ES-I3 (cell line): Measurements from ENCODE around the gene RRAD.
A peak's percentile ranks its signal among the peaks of the same experiment; 100 is the strongest.
"Not testable (repeated sequence)": the region's sequence is repeated elsewhere in the genome, so short reads cannot be mapped to it uniquely, and the experiment has no call there.

Experiments
- H3K36me3 ChIP-seq: 2 replicates; pipeline ENCODE4 v1.6.1; 2013; ENCODE audit warnings: mild to moderate bottlenecking, low read length, control low read depth, moderate library complexity; ENCODE audit not compliant: insufficient read depth
- H3K4me1 ChIP-seq: 2 replicates; pipeline ENCODE4 v1.6.1; 2013; ENCODE audit warnings: mild to moderate bottlenecking, control low read depth, low read length; ENCODE audit not compliant: insufficient read depth
- H3K9ac ChIP-seq: 2 replicates; pipeline ENCODE4 v1.6.1; 2013; ENCODE audit warnings: low read depth, mild to moderate bottlenecking, low read length, moderate library complexity
- H3K9me3 ChIP-seq: 2 replicates; pipeline ENCODE4 v1.6.1; 2013; ENCODE audit warnings: mild to moderate bottlenecking, low read length, moderate library complexity; ENCODE audit not compliant: control insufficient read depth, insufficient read depth

Gene RRAD

GRCh38 chr16:66925322-66925840 is at the start of gene RRAD:
Gene RRAD (minus strand): TSS chr16:66925535. CDS start chr16:66925179, 356 bp downstream.
- Histone ChIP-seq H3K9ac (peak within 1 kb of the TSS; percentile 60; the same call in 1 of the 2 replicates), H3K9me3 (no peaks in the 10 kb centered on the region), H3K36me3 (no peaks in the 10 kb centered on the region), H3K4me1 (peaks cover 13% of the 10 kb centered on the region; the same call in 1 of the 2 replicates)

- H3K36me3 ChIP-seq, H3K9me3 ChIP-seq, H3K4me1 ChIP-seq, H3K9ac ChIP-seq: not testable (repeated sequence)
Observed at GRCh38 chr16:66974932-66975246, 49.6 kb upstream of the RRAD start.

DNA sequence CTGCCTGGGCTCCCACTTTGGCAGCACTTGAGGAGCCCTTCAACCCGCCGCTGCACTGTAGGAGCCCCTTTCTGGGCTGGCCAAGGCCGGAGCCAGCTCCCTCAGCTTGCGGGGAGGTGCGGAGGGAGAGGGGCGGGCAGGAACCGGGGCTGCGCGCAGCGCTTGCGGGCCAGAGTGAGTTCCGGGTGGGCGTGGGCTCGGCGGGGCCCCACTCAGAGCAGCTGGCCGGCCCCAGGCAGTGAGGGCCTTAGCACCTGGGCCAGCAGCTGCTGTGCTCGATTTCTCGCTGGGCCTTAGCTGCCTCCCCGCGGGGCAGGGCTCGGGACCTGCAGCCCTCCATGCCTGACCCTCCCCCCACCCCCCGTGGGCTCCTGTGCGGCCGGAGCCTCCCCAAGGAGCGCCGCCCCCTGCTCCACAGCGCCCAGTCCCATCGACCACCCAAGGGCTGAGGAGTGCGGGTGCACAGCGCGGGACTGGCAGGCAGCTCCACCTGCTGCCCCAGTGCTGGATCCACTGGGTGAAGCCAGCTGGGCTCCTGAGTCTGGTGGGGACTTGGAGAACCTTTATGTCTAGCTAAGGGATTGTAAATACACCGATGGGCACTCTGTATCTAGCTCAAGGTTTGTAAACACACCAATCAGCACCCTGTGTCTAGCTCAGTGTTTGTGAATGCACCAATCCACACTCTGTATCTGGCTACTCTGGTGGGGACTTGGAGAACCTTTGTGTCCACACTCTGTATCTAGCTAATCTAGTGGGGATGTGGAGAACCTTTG is 49.0 kb upstream of the RRAD start:
- not testable (repeated sequence) for H3K9me3 ChIP-seq, H3K4me1 ChIP-seq, H3K36me3 ChIP-seq, H3K9ac ChIP-seq

- no peaks in the 10 kb centered on the region for H3K4me1 ChIP-seq
- H3K9ac ChIP-seq: no peak overlapping the region
- no peaks in the 10 kb centered on the region for H3K9me3 ChIP-seq
- H3K36me3 ChIP-seq: no peaks in the 10 kb centered on the region
Observed at GRCh38 chr16:66973716-66974115, 48.4 kb upstream of the RRAD start.

DNA sequence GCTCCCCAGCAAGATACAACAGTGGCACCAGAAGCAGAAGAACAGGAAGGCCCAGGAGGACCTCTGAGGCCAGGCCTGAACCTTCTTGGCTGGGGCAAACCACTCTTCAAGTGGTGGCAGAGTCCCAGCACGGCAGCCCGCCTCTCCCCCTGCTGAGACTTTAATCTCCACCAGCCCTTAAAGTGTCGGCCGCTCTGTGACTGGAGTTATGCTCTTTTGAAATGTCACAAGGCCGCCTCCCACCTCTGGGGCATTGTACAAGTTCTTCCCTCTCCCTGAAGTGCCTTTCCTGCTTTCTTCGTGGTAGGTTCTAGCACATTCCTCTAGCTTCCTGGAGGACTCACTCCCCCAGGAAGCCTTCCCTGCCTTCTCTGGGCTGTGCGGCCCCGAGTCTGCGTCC is 47.6 kb upstream of the RRAD start:
- Histone ChIP-seq H3K4me1 (no peaks in the 10 kb centered on the region), H3K9me3 (no peaks in the 10 kb centered on the region), H3K36me3 (no peaks in the 10 kb centered on the region), H3K9ac (no peak overlapping the region)

GRCh38 chr16:66970775-66971720 is 45.7 kb upstream of the RRAD start:
- Histone ChIP-seq H3K36me3 (no peaks in the 10 kb centered on the region), H3K4me1 (no peaks in the 10 kb centered on the region), H3K9ac (no peak overlapping the region), H3K9me3 (no peaks in the 10 kb centered on the region)

DNA sequence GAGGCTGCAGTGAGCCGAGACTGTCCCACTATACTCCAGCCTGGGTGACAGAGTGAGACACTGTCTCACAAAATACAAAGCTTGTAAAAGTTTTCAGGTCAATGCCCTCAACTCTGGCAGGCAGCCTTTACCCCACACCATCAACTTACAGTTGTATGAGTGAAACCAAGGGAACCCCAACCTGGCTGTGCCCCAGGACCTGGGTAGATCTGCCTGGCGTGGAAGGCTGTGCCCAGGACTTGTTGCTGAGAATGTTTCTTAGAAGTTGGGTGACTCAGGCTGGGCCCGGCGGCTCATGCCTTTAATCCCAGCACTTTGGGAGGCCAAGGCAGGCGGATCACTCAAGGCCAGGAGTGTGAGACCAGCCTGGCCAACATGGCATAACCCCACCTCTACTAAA is 43.5 kb upstream of the RRAD start:
- H3K9me3 ChIP-seq: no peaks in the 10 kb centered on the region
- no peaks in the 10 kb centered on the region for H3K36me3 ChIP-seq
- H3K4me1 ChIP-seq: no peaks in the 10 kb centered on the region
- H3K9ac ChIP-seq: no peak overlapping the region

- Histone ChIP-seq H3K36me3 (no peaks in the 10 kb centered on the region), H3K9me3 (no peaks in the 10 kb centered on the region), H3K4me1 (no peaks in the 10 kb centered on the region), H3K9ac (no peak overlapping the region)
Observed at GRCh38 chr16:66964049-66964448, 38.7 kb upstream of the RRAD start.

- H3K9me3 ChIP-seq: no peaks in the 10 kb centered on the region
- H3K9ac ChIP-seq: no peak overlapping the region
- no peaks in the 10 kb centered on the region for H3K4me1 ChIP-seq
- no peaks in the 10 kb centered on the region for H3K36me3 ChIP-seq
Observed at GRCh38 chr16:66961914-66962313, 36.6 kb upstream of the RRAD start.

DNA sequence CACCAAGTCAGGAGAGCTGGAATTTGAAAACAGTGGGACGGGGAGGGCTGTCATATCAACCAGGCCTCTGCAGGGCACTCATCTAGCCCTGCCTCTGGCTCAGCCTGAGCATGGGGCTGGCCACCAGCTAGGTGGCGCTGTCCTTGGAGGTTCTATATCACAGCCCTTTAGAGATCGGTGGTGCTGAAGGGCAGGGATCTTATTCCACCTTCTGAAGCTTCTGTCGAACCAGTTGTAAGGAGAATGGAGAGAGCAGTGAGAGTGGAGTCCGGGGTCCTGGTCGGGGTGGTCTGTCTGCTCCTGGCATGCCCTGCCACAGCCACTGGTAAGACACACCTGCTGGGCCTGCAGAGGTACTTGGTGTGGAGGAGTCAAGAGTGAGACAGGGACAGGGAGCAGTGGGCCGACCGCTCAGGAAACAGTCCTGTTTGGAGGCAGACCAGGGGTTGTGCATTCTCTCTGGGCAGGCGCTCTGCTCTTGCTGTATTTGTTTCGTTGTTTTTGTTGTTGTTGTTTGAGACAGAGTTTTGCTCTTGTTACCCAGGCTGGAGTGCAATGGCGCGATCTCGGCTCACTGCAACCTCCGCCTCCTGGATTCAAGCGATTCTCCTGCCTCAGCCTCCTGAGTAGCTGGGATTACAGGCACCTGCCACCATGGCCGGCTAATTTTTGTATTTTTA is 35.9 kb upstream of the RRAD start, which contains the start of gene CES3:
Gene CES3 (plus strand): TSS at position 202 of the 680 bp plus-strand sequence. CDS start 42 bp downstream, at position 244.
- H3K9ac ChIP-seq: peak within 1 kb of the TSS; percentile 41
- no peaks in the 10 kb centered on the region for H3K9me3 ChIP-seq
- H3K4me1 ChIP-seq: no peaks in the 10 kb centered on the region
- no peaks in the 10 kb centered on the region for H3K36me3 ChIP-seq

DNA sequence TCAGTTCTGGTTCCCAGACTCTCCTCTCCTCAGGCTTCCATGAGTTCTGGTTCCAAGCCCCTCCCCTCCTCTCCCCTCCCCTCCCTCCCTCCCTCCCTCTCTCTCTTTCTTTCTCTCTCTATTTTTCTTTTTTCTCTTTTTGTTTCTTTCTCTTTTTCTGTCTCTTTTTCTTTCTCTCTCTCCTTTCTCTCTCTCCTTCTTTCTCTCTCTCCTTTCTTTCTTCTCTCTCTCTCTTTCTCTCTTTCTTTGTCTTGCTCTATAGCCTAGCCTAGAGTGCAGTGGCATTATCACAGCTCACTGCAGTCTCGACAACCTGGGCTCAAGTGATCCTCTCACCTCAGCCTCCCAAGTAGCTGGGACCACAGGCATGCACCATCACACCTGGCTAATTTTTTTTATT is 34.9 kb upstream of the RRAD start:
- Histone ChIP-seq H3K9ac (no peak overlapping the region), H3K9me3 (no peaks in the 10 kb centered on the region), H3K36me3 (no peaks in the 10 kb centered on the region), H3K4me1 (no peaks in the 10 kb centered on the region)

DNA sequence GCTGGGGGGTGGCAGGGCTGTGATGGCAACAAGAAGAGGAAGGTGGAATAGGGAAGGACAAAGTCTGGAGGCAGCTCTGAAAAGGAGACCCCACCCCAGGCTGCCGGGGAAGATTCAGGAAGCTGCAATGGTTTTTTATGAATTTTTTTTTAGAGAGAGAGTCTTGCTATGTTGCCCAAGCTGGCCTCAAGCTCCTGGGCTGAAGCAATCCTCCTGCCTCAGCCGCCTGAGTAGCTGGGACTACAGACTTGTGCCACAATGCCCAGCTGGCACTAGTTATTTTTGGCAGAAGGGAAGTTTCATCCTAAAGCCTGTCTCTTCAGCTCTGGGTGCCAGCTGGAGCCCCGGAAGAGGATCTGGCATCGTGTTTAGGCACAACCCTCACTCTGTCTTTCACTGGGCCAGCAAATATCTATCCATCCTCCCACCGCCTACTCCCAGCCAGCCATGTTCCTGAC is 34.4 kb upstream of the RRAD start:
- H3K9me3 ChIP-seq: no peaks in the 10 kb centered on the region
- no peak overlapping the region for H3K9ac ChIP-seq
- H3K4me1 ChIP-seq: no peaks in the 10 kb centered on the region
- no peaks in the 10 kb centered on the region for H3K36me3 ChIP-seq

GRCh38 chr16:66958857-66959703 is 33.7 kb upstream of the RRAD start:
- Histone ChIP-seq H3K9me3 (no peaks in the 10 kb centered on the region), H3K4me1 (no peaks in the 10 kb centered on the region), H3K36me3 (no peaks in the 10 kb centered on the region), H3K9ac (no peak overlapping the region)

DNA sequence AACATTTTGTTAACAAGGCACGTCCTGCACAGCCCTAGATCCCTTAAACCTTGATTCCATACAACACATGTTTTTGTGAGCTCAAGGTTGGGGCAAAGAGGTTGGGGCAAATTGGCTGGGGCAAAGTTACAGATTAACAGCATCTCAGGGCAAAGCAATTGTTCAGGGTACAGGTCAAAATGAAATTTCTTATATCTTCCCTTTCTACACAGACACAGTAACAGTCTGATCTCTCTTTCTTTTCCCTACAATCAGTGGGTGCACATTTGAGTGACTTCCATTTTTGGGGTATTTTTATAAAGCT is 30.8 kb upstream of the RRAD start:
- not testable (repeated sequence) for H3K9ac ChIP-seq, H3K36me3 ChIP-seq, H3K4me1 ChIP-seq, H3K9me3 ChIP-seq
